ENCODE results near the gene TBCK. TPM values are rescaled to one million over a fixed set of nuclear protein-coding genes. Genes with fewer than 3 reads are reported as not detected.

Gene TBCK
- total RNA-seq, 1 experiment from 2014 or later, result 19.7 TPM

GRCh38 chr4:106033469-106033868 is 282.5 kb downstream of the TBCK start:
- H3K27me3 Mint-ChIP-seq (ENCODE audit: unreplicated experiment), result no peaks in the 10 kb centered on the region
- no peak for DNase-seq
- H3K36me3 Mint-ChIP-seq (ENCODE audit: insufficient read depth, unreplicated experiment), result no peaks in the 10 kb centered on the region
- H3K9me3 Mint-ChIP-seq (ENCODE audit: low read depth, unreplicated experiment), result peaks cover 3% of the 10 kb centered on the region
- CTCF ChIA-PET, result no interaction called here
- BruUV-seq (replicated peaks), result no TSS peak
- peaks cover 32% of the 10 kb centered on the region for H3K4me1 Mint-ChIP-seq (ENCODE audit: low read depth, unreplicated experiment)
- no peak for TF ChIP-seq CTCF (IDR thresholded peaks at IDR 0.05; ENCODE audit: unreplicated experiment)
- H3K27ac Mint-ChIP-seq (ENCODE audit: unreplicated experiment), result no peak overlapping the region
- H3K4me3 Mint-ChIP-seq (ENCODE audit: low read depth, unreplicated experiment), result no peak overlapping the region
- intact Hi-C loops (cut with micrococcal nuclease; ENCODE audit: unreplicated experiment), result no loop called here

GRCh38 chr4:106032851-106033286 is 283.1 kb downstream of the TBCK start:
- intact Hi-C loops (cut with micrococcal nuclease; ENCODE audit: unreplicated experiment), result no loop called here
- Mint-ChIP-seq H3K4me1 (ENCODE audit: low read depth, unreplicated experiment) (peaks cover 29% of the 10 kb centered on the region), H3K9me3 (ENCODE audit: low read depth, unreplicated experiment) (peaks cover 3% of the 10 kb centered on the region), H3K27me3 (ENCODE audit: unreplicated experiment) (no peaks in the 10 kb centered on the region), H3K36me3 (ENCODE audit: insufficient read depth, unreplicated experiment) (no peaks in the 10 kb centered on the region), H3K27ac (ENCODE audit: unreplicated experiment) (no peak overlapping the region), H3K4me3 (ENCODE audit: low read depth, unreplicated experiment) (no peak overlapping the region)
- DNase-seq, result peak; percentile 1
- TF ChIP-seq CTCF (IDR thresholded peaks at IDR 0.05; ENCODE audit: unreplicated experiment), result no peak
- CTCF ChIA-PET, result no interaction called here
- no TSS peak for BruUV-seq (replicated peaks)

GRCh38 chr4:106022454-106022853 is 293.6 kb downstream of the TBCK start:
- no peak overlapping the region for H3K27ac Mint-ChIP-seq (ENCODE audit: unreplicated experiment)
- intact Hi-C loops (cut with micrococcal nuclease; ENCODE audit: unreplicated experiment), result no loop called here
- peaks cover 8% of the 10 kb centered on the region for H3K4me1 Mint-ChIP-seq (ENCODE audit: low read depth, unreplicated experiment)
- H3K4me3 Mint-ChIP-seq (ENCODE audit: low read depth, unreplicated experiment), result no peak overlapping the region
- CTCF ChIA-PET, result no interaction called here
- H3K36me3 Mint-ChIP-seq (ENCODE audit: insufficient read depth, unreplicated experiment), result no peaks in the 10 kb centered on the region
- DNase-seq, result no peak
- no peaks in the 10 kb centered on the region for H3K27me3 Mint-ChIP-seq (ENCODE audit: unreplicated experiment)
- TF ChIP-seq CTCF (IDR thresholded peaks at IDR 0.05; ENCODE audit: unreplicated experiment), result no peak
- no peaks in the 10 kb centered on the region for H3K9me3 Mint-ChIP-seq (ENCODE audit: low read depth, unreplicated experiment)
- BruUV-seq (replicated peaks), result no TSS peak

- H3K36me3 Mint-ChIP-seq (ENCODE audit: insufficient read depth, unreplicated experiment), result no peaks in the 10 kb centered on the region
- BruUV-seq (replicated peaks), result no TSS peak
- no peak for TF ChIP-seq CTCF (IDR thresholded peaks at IDR 0.05; ENCODE audit: unreplicated experiment)
- H3K9me3 Mint-ChIP-seq (ENCODE audit: low read depth, unreplicated experiment), result no peaks in the 10 kb centered on the region
- H3K4me1 Mint-ChIP-seq (ENCODE audit: low read depth, unreplicated experiment), result peaks cover 8% of the 10 kb centered on the region
- no peak overlapping the region for H3K27ac Mint-ChIP-seq (ENCODE audit: unreplicated experiment)
- intact Hi-C loops (cut with micrococcal nuclease; ENCODE audit: unreplicated experiment), result no loop called here
- peak; percentile 7 for DNase-seq
- H3K27me3 Mint-ChIP-seq (ENCODE audit: unreplicated experiment), result no peaks in the 10 kb centered on the region
- CTCF ChIA-PET, result no interaction called here
- no peak overlapping the region for H3K4me3 Mint-ChIP-seq (ENCODE audit: low read depth, unreplicated experiment)
Observed at GRCh38 chr4:106021737-106022410, 294.1 kb downstream of the TBCK start.
